Heart right ventricle (tissue), 16 donors: ENCODE results near the gene ACER3. TPM values are rescaled to one million over a fixed set of nuclear protein-coding genes. Genes with fewer than 3 reads are reported as not detected.

Source experiments
- ATAC-seq, 8 donors: fragments of 200-7000 bp; cut with Tn5 transposase; one replicate each; pipeline ENCODE4 v1.9.1; 2020; ENCODE audit warnings: mild to moderate bottlenecking in 8 of 8, moderate library complexity in 8 of 8, moderate number of reproducible peaks in 1 of 8
- DNase-seq, 2 donors: peaks; one replicate each; pipeline ENCODE4 v3.0.0-alpha.2; 2020
- H3K27ac ChIP-seq, 10 donors: fragments of 200-600 bp; sonication (generic) in 2 of 10; one replicate each; pipeline versions ENCODE4 v1.5.0 to v1.8.0; 2020 to 2022; ENCODE audit warnings: mild to moderate bottlenecking in 3 of 10
- H3K27me3 ChIP-seq, 7 donors: fragments of 200-600 bp; one replicate each; pipeline ENCODE4 v1.8.0; 2021 to 2022; ENCODE audit warnings: mild to moderate bottlenecking in 2 of 7
- H3K36me3 ChIP-seq, 9 donors: fragments of 200-600 bp; sonication (generic) in 1 of 9; one replicate each; pipeline versions ENCODE4 v1.5.0 to v1.8.0; 2020 to 2022; ENCODE audit warnings: mild to moderate bottlenecking in 2 of 9
- H3K4me1 ChIP-seq, 9 donors: fragments of 200-600 bp; sonication (generic) in 1 of 9; one replicate each; pipeline versions ENCODE4 v1.5.0 to v1.8.0; 2020 to 2022; ENCODE audit warnings: mild to moderate bottlenecking in 4 of 9
- H3K4me3 ChIP-seq, 10 donors: fragments of 200-600 bp; sonication (generic) in 2 of 10; one replicate each; pipeline versions ENCODE4 v1.5.0 to v1.8.0; 2020 to 2022; ENCODE audit warnings: mild to moderate bottlenecking in 7 of 10, moderate library complexity in 2 of 10
- H3K9me3 ChIP-seq, 11 donors: fragments of 200-600 bp in 10 of 11; sonication (generic) in 2 of 11; one replicate each; pipeline versions ENCODE4 v1.5.0 to v1.8.0; 2013 to 2022; ENCODE audit warnings: mild to moderate bottlenecking in 2 of 11, control low read depth in 1 of 11, moderate library complexity in 1 of 11
- CTCF ChIP-seq, 9 donors: fragments of 200-600 bp; sonication (generic) in 2 of 9; IDR thresholded peaks; one replicate each; pipeline versions ENCODE4 v1.5.0 to v1.8.0; 2021 to 2022; ENCODE audit warnings: antibody characterized with exemption in 9 of 9, mild to moderate bottlenecking in 5 of 9, moderate library complexity in 1 of 9
- WGBS, 2 donors: extraction: QIAGEN DNeasy Blood & Tissue Kit; methylation state at CpG; one replicate each; pipeline ENCODE4 v1.1.7; 2013; ENCODE audit warnings: inconsistent platforms in 1 of 2; 5-methylcytosine and 5-hydroxymethylcytosine counted together
- intact Hi-C, 10 donors: fragments of 100-400 bp; cut with DNase I; formaldehyde crosslinking; loops; one replicate each; pipeline versions ENCODE4 v1.11.1 to v1.14.2; 2022
- polyA plus RNA-seq, 2 donors: library from polyadenylated mRNA; stranded (reverse); fragments of 200-250 nt; gene quantifications; one replicate each; pipeline ENCODE4 v1.2.3, GENCODE V29; 2013
- total RNA-seq, 10 donors: library from RNA; stranded (reverse); fragmentation: NEBNext Ultra II Directional in 3 of 10; extraction: Animal tissue kit (Norgen Biotek cat#: 25700) in 3 of 10; gene quantifications; one replicate each; pipeline versions ENCODE4 v1.2.1 to v1.2.4, GENCODE V29; 2021 to 2023
- donor health status: Arrhythmogenic right ventricular cardiomyopathy.
- donor health status: ischemic (EF 13 %, LVEDD 7.1; RV severe dilation, severe dysfunction).
- donor health status: healthy with polysubstance abuse.
- donor health status: DM: no; HTN: yes; CAD: no.
- donor health status: DM: no; HTN: no; CAD: no.
- donor health status: ischemic (EF 25% LVEDD 6.9; RV normal size, moderate dysfunction).
- donor health status: ischemic (EF 25% LVEDD 5.7; RV mildly dilated, moderate dysfunction).
- donor health status: healthy.
- donor health status: DM: yes; HTN: yes; CAD: no.
- donor health status: Ischemic cardiomyopathy.
- donor health status: ischemic (EF 35%, LVEDD 5.7; RV mildly dilated, moderate dysfunction).
- donor health status: nonischemic (EF 11% LVEDD 7.7; RV severe dilation, severe dysfunction).
- donor health status: DM: yes; HTN: yes; CAD: no.
- donor health status: PGD.
- donor health status: ischemic (EF 29% LVEDD 5.4; RV normal size, mild dysfunction).
- donor health status: nonischemic (EF 23%, LVEDD 6.1; RV moderate dilation, normal function).

The ACER3 gene
- total and polyA plus RNA-seq, 12 donors = 2.9 to 14.8 (median 9.6) TPM

DNA sequence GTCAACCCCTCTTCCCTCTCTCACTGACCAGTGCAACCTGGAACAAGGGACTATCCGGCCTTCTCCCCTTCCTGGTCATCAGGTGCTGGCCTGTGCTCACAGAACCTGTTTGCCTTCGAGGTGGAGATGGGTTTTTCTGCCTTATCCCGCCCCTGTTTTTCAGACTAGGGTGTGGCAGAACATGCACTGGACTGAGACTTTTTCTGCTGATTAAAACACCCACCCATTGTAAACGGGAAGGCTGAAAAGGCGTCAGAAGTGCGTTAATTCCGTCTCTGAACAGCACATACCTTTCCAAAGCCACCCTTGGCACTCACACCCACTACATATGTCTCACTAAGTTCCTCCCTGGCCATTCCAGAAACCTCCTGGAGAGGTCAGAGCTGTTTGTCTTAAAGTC is 169.1 kb downstream of the ACER3 start:
- intact Hi-C loops = loop anchor here in 1 of 10 donors (10.0 kb wide), 2 partner anchors 105 to 215 kb away; no protein-coding TSS in a partner anchor
- TF ChIP-seq CTCF (IDR thresholded peaks at IDR 0.05) = no peak
- Histone ChIP-seq H3K9me3 (no peaks in the 10 kb centered on the region), H3K27ac (no peak overlapping the region), H3K4me1 (peaks cover 0 to 6% (median 0%) of the 10 kb centered on the region in 9 donors), H3K36me3 (no peaks in the 10 kb centered on the region), H3K27me3 (peaks cover 0 to 24% (median 18%) of the 10 kb centered on the region in 7 donors), H3K4me3 (no peak overlapping the region)
- DNase-seq (no peak), ATAC-seq (no peak)
- 74 to 84% methylated on average over 7 of the region's 7 CpGs for WGBS, 2 donors

DNA sequence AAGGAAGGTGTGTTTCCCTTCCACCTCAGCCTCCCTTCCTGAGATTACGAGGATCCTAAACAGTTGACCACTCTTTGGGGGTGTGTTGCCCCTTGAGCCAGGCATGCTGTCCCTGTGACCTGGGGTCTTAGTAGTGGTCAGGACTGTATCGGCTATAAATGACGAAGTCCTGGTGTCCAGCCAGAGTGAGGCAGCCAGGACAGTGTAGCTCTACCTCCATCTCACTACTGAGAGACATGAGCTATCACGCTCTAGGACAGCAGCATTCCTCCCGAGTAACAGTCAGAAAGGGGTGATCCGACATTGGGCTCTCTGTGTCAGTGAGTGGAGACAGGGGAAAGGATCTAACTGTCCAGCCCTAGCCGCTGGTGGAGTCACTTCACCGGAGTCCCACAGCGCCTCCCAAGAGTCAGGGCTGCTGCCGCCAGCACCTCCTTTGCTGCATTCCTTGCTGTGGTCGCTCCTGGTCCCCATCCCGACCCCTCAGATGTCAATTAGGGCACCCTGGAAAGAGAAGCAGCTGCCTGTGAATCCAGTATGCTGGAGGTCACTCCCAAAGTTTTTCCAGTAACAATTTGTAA is 170.2 kb downstream of the ACER3 start:
- Histone ChIP-seq H3K36me3 (no peaks in the 10 kb centered on the region), H3K4me1 (peaks cover 0 to 6% (median 0%) of the 10 kb centered on the region in 9 donors), H3K9me3 (no peaks in the 10 kb centered on the region), H3K27ac (no peak overlapping the region), H3K27me3 (peaks cover 0 to 29% (median 19%) of the 10 kb centered on the region in 7 donors), H3K4me3 (no peak overlapping the region)
- no peak for DNase-seq
- intact Hi-C loops = loop anchor here in 1 of 10 donors (10.0 kb wide), 2 partner anchors 106 to 216 kb away; no protein-coding TSS in a partner anchor
- TF ChIP-seq CTCF (IDR thresholded peaks at IDR 0.05) = no peak
- WGBS, 2 donors = 75 to 81% methylated on average over 12 of the region's 12 CpGs
- ATAC-seq = no peak

DNA sequence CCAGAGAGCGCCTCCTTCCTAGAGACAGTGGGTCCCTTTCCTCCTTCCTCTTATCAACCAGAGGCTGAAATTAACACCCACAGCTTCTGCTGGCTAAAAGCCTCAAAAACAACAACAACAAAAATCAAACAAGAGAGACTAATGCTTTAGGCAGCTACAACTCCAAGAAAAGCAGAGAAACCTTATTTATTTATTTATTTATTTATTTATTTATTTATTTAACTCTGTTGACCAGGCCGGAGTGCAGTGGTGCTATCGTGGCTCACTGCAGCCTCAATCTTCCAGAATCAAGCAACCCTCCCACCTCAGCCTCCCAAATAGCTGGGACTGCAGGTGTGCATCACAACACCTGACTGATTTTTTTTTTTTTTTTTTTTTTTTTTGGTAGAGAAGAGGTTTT is 170.9 kb downstream of the ACER3 start:
- TF ChIP-seq CTCF (IDR thresholded peaks at IDR 0.05) = no peak
- no peak for DNase-seq
- no peak overlapping the region for H3K4me3 ChIP-seq
- no peaks in the 10 kb centered on the region for H3K9me3 ChIP-seq
- peaks cover 0 to 34% (median 21%) of the 10 kb centered on the region in 7 donors for H3K27me3 ChIP-seq
- intact Hi-C loops = loop anchor here in 1 of 10 donors (10.0 kb wide), 2 partner anchors 107 to 217 kb away; no protein-coding TSS in a partner anchor
- H3K36me3 ChIP-seq = no peaks in the 10 kb centered on the region
- no peak for ATAC-seq
- H3K4me1 ChIP-seq = peaks cover 0 to 5% (median 0%) of the 10 kb centered on the region in 9 donors
- H3K27ac ChIP-seq = no peak overlapping the region
- 87 to 97% methylated on average over 3 of the region's 3 CpGs for WGBS, 2 donors

- Histone ChIP-seq H3K4me1 (peaks cover 2 to 12% (median 8%) of the 10 kb centered on the region in 9 donors), H3K27ac (no peak overlapping the region), H3K27me3 (peaks cover 5 to 56% (median 44%) of the 10 kb centered on the region in 7 donors), H3K36me3 (no peaks in the 10 kb centered on the region), H3K9me3 (no peaks in the 10 kb centered on the region), H3K4me3 (no peak overlapping the region)
- WGBS, 2 donors = 92% methylated on average over 2 of the region's 2 CpGs
- intact Hi-C loops = loop anchor here in 1 of 10 donors (10.0 kb wide), 2 partner anchors 110 to 220 kb away; no protein-coding TSS in a partner anchor
- ATAC-seq (no peak), DNase-seq (no peak)
- TF ChIP-seq CTCF (IDR thresholded peaks at IDR 0.05) = no peak
Observed at GRCh38 chr11:77035039-77035438, 174.3 kb downstream of the ACER3 start.
